ENCODE results near the gene CDK18.

Gene CDK18

DNA sequence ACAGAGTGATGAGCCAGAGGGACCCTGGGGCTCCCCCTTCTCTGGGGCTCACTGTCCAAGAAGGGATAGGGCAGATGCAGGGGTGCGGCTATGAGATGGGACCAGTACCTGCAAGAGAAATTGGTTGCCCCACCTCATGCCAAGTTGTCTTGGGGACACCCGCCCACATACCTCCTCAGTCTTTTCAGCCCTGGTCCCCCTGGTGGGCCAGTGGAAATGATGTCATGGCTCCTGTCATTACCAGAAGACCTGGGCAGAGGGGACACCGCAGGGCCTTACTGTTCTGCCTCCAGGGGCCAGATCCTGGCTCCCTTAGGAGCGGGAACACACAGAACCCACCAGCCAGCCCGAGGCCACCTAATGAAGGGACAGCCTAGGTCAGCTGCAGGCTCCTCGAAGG, 63.2 kb downstream of the CDK18 start:
- Histone ChIP-seq H3K27ac (ENCODE audit: low read depth, low read length, severe bottlenecking) (no peak overlapping the region), H3K4me1 (ENCODE audit: control insufficient read depth, insufficient read depth, low read length, poor library complexity, severe bottlenecking) (no peaks in the 10 kb centered on the region), H3K9me3 (ENCODE audit: control insufficient read depth, low read length) (no peaks in the 10 kb centered on the region), H3K4me3 (ENCODE audit: extremely low read depth, insufficient read depth, low read length, poor library complexity, severe bottlenecking) (no peak overlapping the region), H3K36me3 (ENCODE audit: control insufficient read depth, insufficient read depth, low read length) (no peaks in the 10 kb centered on the region)
- WGBS, 2 experiments (ENCODE audit: insufficient coverage in 2 of 2): 59 to 81% methylated on average over 3 to 5 of the region's 6 CpGs

DNA sequence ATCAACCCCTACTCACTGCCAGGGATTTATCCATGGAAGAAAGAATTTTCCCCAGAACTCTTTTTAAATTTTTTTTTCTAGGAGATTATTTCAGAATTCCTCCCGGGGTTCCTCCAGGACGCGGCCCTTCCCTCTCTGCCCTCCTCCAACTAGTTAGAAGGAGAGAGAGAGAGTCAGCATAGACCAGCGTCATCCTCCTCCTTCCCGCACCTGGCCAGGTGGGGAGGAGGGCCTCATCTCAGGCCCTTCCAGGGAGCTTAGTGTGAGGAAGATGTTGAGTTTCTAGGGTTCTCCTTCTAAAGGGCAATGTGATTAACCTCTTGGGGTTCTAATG, 63.6 kb downstream of the CDK18 start:
- Histone ChIP-seq H3K27ac (ENCODE audit: low read depth, low read length, severe bottlenecking) (no peak overlapping the region), H3K4me1 (ENCODE audit: control insufficient read depth, insufficient read depth, low read length, poor library complexity, severe bottlenecking) (no peaks in the 10 kb centered on the region), H3K4me3 (ENCODE audit: extremely low read depth, insufficient read depth, low read length, poor library complexity, severe bottlenecking) (no peak overlapping the region), H3K9me3 (ENCODE audit: control insufficient read depth, low read length) (no peaks in the 10 kb centered on the region), H3K36me3 (ENCODE audit: control insufficient read depth, insufficient read depth, low read length) (no peaks in the 10 kb centered on the region)
- WGBS, 2 experiments (ENCODE audit: insufficient coverage in 2 of 2): no CpG with 5 or more reads among the region's 5 CpGs

DNA sequence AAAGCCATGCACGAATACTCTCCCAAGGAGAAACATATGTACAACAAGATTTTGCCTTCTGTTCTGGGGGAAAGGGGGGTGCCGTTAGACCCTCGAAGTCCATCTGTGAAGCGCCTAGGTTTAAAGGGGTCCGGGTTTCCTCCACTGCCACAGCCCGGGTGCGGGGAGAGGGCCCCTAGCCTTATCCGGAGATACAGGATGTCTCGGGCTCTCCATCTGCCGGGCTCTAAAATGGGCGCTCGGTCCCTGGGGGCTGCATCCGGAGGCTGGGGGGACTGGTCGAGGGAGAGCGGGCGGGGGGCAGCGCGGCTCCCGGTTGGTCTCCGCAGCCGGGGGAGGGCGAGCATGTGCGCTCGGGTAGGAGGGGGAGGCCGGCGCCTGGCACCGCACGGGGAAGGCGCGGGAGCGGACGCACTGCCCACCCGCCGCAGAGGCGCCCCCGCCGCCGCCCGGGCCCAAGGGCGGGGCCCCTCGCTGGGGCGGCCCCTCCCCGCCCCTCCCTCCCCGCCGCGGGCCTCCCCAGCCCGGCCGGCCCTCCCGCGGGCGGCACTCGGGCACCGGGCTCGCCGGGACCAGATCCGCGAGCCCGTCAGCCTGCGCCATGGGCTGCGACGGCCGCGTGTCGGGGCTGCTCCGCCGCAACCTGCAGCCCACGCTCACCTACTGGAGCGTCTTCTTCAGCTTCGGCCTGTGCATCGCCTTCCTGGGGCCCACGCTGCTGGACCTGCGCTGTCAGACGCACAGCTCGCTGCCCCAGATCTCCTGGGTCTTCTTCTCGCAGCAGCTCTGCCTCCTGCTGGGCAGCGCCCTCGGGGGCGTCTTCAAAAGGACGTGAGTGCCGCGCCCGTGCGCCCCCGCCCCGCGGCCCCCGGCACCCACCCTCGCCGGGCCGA, 64.2 kb downstream of the CDK18 start:
- no peaks in the 10 kb centered on the region for H3K36me3 ChIP-seq (ENCODE audit: control insufficient read depth, insufficient read depth, low read length)
- 9 to 12% methylated on average over 35 to 59 of the region's 90 CpGs for WGBS, 2 experiments (ENCODE audit: insufficient coverage in 2 of 2)
- no peaks in the 10 kb centered on the region for H3K9me3 ChIP-seq (ENCODE audit: control insufficient read depth, low read length)
- H3K4me1 ChIP-seq (ENCODE audit: control insufficient read depth, insufficient read depth, low read length, poor library complexity, severe bottlenecking): no peaks in the 10 kb centered on the region
- H3K27ac ChIP-seq (ENCODE audit: low read depth, low read length, severe bottlenecking): no peak overlapping the region
- no peak overlapping the region for H3K4me3 ChIP-seq (ENCODE audit: extremely low read depth, insufficient read depth, low read length, poor library complexity, severe bottlenecking)

DNA sequence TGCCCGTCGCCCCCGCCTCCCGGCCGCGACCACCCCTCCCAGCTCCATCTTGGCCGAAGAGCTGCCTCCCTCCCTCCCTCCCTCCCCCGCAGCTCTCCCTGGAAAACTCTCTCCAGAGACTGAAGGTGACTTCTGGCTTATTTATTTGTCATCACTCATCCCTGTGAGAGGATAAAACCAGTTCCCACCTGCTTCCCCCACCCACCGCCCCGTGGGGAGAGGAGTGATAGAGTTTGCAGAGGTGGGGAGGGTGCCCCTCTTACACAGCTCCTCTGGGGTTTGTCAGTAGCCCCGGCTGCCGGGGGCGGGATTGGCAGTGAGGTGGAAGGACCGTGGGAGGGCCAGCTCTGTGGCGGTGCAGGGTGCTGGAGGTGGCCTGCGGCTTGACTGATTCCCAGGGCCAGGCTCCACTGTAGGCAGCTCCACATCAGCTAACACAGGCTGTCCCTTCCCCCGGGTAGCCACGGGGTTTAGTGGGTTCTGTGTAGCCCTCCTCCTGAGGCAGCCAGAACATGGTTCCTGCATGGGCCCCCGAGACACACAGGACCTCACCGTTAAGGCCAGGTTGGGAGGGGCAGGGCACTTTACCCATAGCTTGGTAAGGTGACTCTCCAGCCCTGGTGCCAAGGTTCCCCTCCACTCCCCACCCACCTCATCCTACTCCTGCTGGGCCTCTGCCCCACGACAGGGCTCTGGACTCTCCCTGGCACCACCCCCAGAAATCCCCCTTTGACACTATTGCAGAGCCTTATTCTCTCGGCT, 65.1 kb downstream of the CDK18 start:
- Histone ChIP-seq H3K9me3 (ENCODE audit: control insufficient read depth, low read length) (no peaks in the 10 kb centered on the region), H3K4me1 (ENCODE audit: control insufficient read depth, insufficient read depth, low read length, poor library complexity, severe bottlenecking) (no peaks in the 10 kb centered on the region), H3K27ac (ENCODE audit: low read depth, low read length, severe bottlenecking) (no peak overlapping the region), H3K4me3 (ENCODE audit: extremely low read depth, insufficient read depth, low read length, poor library complexity, severe bottlenecking) (no peak overlapping the region), H3K36me3 (ENCODE audit: control insufficient read depth, insufficient read depth, low read length) (no peaks in the 10 kb centered on the region)
- 35 to 62% methylated on average over 9 to 11 of the region's 22 CpGs for WGBS, 2 experiments (ENCODE audit: insufficient coverage in 2 of 2)

DNA sequence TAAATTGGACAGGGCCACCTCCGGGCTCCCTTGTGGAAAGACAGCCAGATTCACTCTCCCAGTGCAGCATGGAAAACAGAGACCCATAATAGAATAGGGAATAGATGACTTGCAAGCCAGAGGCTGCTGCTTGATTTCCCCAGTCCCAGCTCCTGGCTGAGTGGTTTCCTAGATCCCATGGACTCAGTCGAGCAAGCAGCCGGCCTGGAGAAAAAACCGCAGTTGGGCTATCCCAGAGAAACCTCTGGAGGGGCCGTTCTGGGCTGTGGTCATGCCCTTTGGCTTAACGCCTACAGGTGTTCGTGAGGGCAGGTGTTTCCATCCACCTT, 65.7 kb downstream of the CDK18 start:
- Histone ChIP-seq H3K9me3 (ENCODE audit: control insufficient read depth, low read length) (no peaks in the 10 kb centered on the region), H3K4me3 (ENCODE audit: extremely low read depth, insufficient read depth, low read length, poor library complexity, severe bottlenecking) (no peak overlapping the region), H3K4me1 (ENCODE audit: control insufficient read depth, insufficient read depth, low read length, poor library complexity, severe bottlenecking) (no peaks in the 10 kb centered on the region), H3K36me3 (ENCODE audit: control insufficient read depth, insufficient read depth, low read length) (no peaks in the 10 kb centered on the region), H3K27ac (ENCODE audit: low read depth, low read length, severe bottlenecking) (no peak overlapping the region)
- 88 to 90% methylated on average over 7 of the region's 7 CpGs for WGBS, 2 experiments (ENCODE audit: insufficient coverage in 2 of 2)

DNA sequence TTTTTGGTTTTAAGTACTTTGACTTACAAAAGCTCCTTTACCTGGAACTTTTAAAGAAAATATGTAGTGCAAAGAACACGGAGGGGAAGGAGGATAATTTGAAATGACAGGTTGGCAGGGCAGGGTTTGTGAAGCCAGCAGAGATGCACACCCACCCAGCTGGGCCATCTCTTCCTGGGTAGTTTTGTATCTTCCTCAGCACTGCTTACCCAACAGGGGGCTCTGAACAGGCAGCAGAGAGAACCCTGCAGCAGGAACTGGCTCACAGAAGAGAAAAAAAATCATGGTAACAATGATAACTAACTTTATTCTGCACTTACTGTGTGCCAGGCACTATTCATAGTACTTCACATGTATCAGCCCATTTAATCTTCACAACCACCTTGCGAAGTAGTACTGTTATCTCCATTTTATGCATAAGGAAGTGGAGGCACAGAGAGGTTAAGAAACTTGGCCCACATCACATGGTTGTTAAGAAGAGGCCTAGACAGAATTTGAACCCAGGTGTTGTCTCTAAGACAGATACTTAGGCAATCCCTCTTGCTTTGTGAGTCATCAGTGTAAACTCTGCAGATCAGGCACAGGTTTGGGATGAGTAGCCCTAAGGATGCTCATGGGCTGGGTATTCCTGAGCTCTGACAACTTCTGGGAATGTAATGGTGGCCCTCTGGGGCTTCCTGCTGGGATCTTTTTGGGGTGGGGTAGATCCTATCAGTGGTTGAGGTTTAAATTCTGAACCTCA, 66.5 kb downstream of the CDK18 start:
- H3K4me1 ChIP-seq (ENCODE audit: control insufficient read depth, insufficient read depth, low read length, poor library complexity, severe bottlenecking): no peaks in the 10 kb centered on the region
- no peaks in the 10 kb centered on the region for H3K9me3 ChIP-seq (ENCODE audit: control insufficient read depth, low read length)
- H3K27ac ChIP-seq (ENCODE audit: low read depth, low read length, severe bottlenecking): no peak overlapping the region
- no peak overlapping the region for H3K4me3 ChIP-seq (ENCODE audit: extremely low read depth, insufficient read depth, low read length, poor library complexity, severe bottlenecking)
- 71 to 86% methylated on average over 2 of the region's 2 CpGs for WGBS, 2 experiments (ENCODE audit: insufficient coverage in 2 of 2)
- no peaks in the 10 kb centered on the region for H3K36me3 ChIP-seq (ENCODE audit: control insufficient read depth, insufficient read depth, low read length)

DNA sequence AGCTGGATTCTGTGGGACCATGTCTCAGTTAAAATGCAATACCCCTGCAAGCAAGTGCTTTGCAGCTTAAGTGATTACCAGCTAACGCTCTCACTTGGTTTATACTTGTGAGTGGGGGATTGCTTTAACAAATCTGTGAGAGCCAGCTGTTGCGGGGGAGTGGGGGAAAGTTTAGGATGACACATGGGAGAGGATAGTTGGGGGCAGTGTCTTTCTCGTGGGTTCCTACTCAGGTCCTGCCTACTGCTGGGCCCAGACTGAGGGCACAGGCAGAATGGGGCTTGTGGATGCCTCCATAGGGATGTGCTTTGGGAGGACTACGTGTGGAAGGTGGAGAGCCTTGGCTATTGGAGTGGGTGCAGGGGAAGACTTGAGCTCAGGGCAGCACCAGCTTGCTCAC, 67.3 kb downstream of the CDK18 start:
- Histone ChIP-seq H3K4me3 (ENCODE audit: extremely low read depth, insufficient read depth, low read length, poor library complexity, severe bottlenecking) (no peak overlapping the region), H3K4me1 (ENCODE audit: control insufficient read depth, insufficient read depth, low read length, poor library complexity, severe bottlenecking) (no peaks in the 10 kb centered on the region), H3K36me3 (ENCODE audit: control insufficient read depth, insufficient read depth, low read length) (no peaks in the 10 kb centered on the region), H3K9me3 (ENCODE audit: control insufficient read depth, low read length) (no peaks in the 10 kb centered on the region), H3K27ac (ENCODE audit: low read depth, low read length, severe bottlenecking) (no peak overlapping the region)
- 17 to 74% methylated on average over 1 to 3 of the region's 4 CpGs for WGBS, 2 experiments (ENCODE audit: insufficient coverage in 2 of 2)

DNA sequence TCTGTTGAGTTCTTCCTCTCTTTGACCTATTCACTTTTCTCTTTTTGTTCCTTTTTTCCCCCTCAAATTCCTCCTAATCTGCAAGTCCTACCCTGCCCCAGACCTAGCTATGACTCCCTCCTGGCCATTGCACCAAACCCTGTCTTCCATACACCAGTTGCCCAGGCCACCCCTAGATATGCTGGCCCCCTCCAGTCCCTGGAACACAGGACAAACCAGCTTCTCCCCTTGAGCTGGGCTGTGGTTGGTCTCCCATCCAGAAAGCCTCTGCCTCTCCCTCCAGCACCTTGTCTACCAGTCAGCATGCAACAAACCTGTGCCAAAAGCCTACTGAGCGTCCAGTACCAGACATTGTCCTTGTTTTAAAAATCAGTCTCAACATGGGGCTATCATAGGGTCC, 68.0 kb downstream of the CDK18 start:
- Histone ChIP-seq H3K4me3 (ENCODE audit: extremely low read depth, insufficient read depth, low read length, poor library complexity, severe bottlenecking) (no peak overlapping the region), H3K36me3 (ENCODE audit: control insufficient read depth, insufficient read depth, low read length) (no peaks in the 10 kb centered on the region), H3K9me3 (ENCODE audit: control insufficient read depth, low read length) (no peaks in the 10 kb centered on the region), H3K27ac (ENCODE audit: low read depth, low read length, severe bottlenecking) (no peak overlapping the region), H3K4me1 (ENCODE audit: control insufficient read depth, insufficient read depth, low read length, poor library complexity, severe bottlenecking) (no peaks in the 10 kb centered on the region)
- 89 to 100% methylated on average over 1 of the region's 1 CpG for WGBS, 2 experiments (ENCODE audit: insufficient coverage in 2 of 2)

DNA sequence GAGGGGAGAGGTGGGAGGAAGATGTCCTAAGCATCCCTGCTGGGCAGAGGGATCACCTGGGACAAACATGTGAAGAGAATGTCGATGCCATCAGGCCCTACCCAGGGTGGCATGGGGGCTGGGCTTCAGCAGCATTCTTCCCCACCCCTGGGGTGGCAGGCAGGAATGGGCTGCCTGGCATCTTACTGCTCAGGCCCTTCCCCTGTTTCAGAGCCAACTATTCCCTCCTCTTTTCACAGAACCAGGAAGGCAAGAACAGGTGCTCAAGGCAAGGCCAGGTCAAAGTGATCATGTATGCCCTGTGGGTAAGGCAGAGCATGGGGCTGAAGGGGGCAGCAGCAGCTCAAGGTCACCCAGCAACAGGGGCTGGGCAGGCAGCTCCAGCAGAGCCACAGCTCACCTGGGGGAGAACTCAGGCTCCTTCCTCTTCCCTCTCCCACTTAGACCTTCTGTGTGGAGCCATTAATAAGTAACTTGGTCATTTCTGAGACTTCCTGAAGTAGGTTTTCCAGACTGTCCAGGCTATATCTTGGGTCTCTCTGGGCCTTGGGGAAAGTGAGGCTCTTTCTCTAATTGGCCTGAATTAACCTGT, 70.9 kb downstream of the CDK18 start:
- WGBS, 2 experiments (ENCODE audit: insufficient coverage in 2 of 2): 50 to 60% methylated on average over 1 of the region's 1 CpG
- no peak overlapping the region for H3K4me3 ChIP-seq (ENCODE audit: extremely low read depth, insufficient read depth, low read length, poor library complexity, severe bottlenecking)
- no peaks in the 10 kb centered on the region for H3K9me3 ChIP-seq (ENCODE audit: control insufficient read depth, low read length)
- H3K4me1 ChIP-seq (ENCODE audit: control insufficient read depth, insufficient read depth, low read length, poor library complexity, severe bottlenecking): no peaks in the 10 kb centered on the region
- no peak overlapping the region for H3K27ac ChIP-seq (ENCODE audit: low read depth, low read length, severe bottlenecking)
- no peaks in the 10 kb centered on the region for H3K36me3 ChIP-seq (ENCODE audit: control insufficient read depth, insufficient read depth, low read length)

DNA sequence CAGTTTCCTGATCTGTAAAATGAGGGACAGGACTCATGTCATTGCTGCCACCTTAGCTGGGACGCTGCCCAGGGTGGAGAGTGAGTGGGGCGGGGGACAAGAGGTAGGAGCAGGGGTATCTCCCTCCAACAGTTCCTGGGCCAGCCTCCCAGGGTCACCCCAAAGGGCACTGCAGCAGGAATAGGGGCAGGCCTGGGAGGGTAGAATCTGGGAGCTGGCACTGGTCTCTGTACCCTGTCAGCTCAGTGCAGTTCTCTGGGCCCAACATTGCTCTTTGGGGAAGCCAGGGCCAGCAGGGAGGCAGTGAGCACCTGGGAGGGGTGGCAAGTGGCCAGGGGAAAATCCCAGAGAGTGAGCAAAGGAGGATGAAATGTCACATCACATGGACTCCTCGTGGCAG, 71.5 kb downstream of the CDK18 start:
- Histone ChIP-seq H3K36me3 (ENCODE audit: control insufficient read depth, insufficient read depth, low read length) (no peaks in the 10 kb centered on the region), H3K9me3 (ENCODE audit: control insufficient read depth, low read length) (no peaks in the 10 kb centered on the region), H3K27ac (ENCODE audit: low read depth, low read length, severe bottlenecking) (no peak overlapping the region), H3K4me3 (ENCODE audit: extremely low read depth, insufficient read depth, low read length, poor library complexity, severe bottlenecking) (no peak overlapping the region), H3K4me1 (ENCODE audit: control insufficient read depth, insufficient read depth, low read length, poor library complexity, severe bottlenecking) (no peaks in the 10 kb centered on the region)
- WGBS, 2 experiments (ENCODE audit: insufficient coverage in 2 of 2): 92 to 93% methylated on average over 3 of the region's 3 CpGs

All from mesodermal cell (in vitro differentiated cells).